Measurements from ENCODE around the gene RBBP8. TPM values are rescaled to one million over a fixed set of nuclear protein-coding genes. Genes with fewer than 3 reads are reported as not detected.
"Not testable (repeated sequence)": the region's sequence is repeated elsewhere in the genome, so short reads cannot be mapped to it uniquely, and the experiment has no call there.

Gene RBBP8
- total RNA-seq = 1.9 TPM

- no peak for TF ChIP-seq CTCF (IDR thresholded peaks at IDR 0.05)
- intact Hi-C loops (cut with DNase I) = loop anchor here (1.0 to 10.0 kb wide), 6 partner anchors 49 to 1102 kb away; partner anchors contain the start of genes GATA6 and RMC1
- DNase-seq (ENCODE audit: low spot score in 2 of 2) = peak; percentile 33 to 88
These were observed at the start of gene RBBP8 for GRCh38 chr18:22933206-22933965. RBBP8 (plus strand) TSS chr18:22933328; CDS start chr18:22936852, 3,524 bp downstream.

DNA sequence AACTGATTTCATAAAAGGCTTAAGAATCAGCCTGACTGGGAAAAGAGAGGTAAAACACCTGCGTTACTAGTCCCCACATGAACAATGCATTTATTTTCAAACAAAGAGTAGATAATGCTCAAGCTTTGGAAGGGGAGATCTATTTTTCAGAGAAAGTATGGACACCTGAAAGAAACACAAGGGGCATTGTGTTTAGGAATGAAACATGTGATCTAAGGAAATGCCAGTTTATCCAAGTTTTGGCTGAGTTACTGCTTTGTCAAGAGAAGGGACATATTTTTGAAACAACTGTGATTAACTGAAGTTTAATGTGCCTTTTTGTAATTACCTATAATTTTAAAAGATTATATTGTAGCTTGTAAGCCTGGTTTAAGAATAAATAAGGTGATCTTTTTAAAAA is 49.3 kb upstream of the RBBP8 start:
- H3K27me3 ChIP-seq = no peaks in the 10 kb centered on the region
- no peak overlapping the region for H3K27ac ChIP-seq
- no peak for DNase-seq (ENCODE audit: low spot score in 2 of 2)
- no peak for TF ChIP-seq CTCF (IDR thresholded peaks at IDR 0.05)
- H3K4me1 ChIP-seq = no peaks in the 10 kb centered on the region
- H3K4me3 ChIP-seq = no peak overlapping the region
- H3K9me3 ChIP-seq = peaks cover 0 to 4% of the 10 kb centered on the region in 2 donors
- H3K36me3 ChIP-seq = no peaks in the 10 kb centered on the region
- intact Hi-C loops (cut with DNase I) = no loop called here

More at GRCh38 chr18:22933206-22933965, at the start of gene RBBP8:
- no peaks in the 10 kb centered on the region for H3K36me3 ChIP-seq
- H3K27ac ChIP-seq = peak within 1 kb of the TSS; percentile 94 to 97
- H3K9me3 ChIP-seq = no peaks in the 10 kb centered on the region
- peak within 1 kb of the TSS; percentile 80 to 86 for H3K4me3 ChIP-seq
- peaks cover 0 to 4% of the 10 kb centered on the region in 2 donors for H3K4me1 ChIP-seq
- no peaks in the 10 kb centered on the region for H3K27me3 ChIP-seq

DNA sequence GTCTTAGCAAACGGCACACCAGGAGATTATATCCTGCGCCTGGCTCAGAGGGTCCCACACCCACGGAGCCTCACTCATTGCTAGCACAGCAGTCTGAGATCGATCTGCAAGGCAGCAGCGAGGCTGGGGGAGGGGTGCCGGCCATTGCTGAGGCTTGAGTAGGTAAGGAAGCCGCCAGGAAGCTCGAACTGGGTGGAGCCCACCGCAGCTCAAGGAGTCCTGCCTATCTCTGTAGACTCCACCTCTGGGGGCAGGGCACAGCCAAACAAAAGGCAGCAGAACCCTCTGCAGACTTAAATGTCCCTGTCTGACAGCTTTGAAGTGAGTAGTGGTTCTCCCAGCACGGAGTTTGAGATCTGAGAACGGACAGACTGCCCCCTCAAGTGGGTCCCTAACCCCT is 47.4 kb upstream of the RBBP8 start:
- intact Hi-C loops (cut with DNase I); H3K9me3 ChIP-seq; H3K27me3 ChIP-seq; H3K36me3 ChIP-seq; H3K4me3 ChIP-seq; DNase-seq (ENCODE audit: low spot score in 2 of 2); H3K4me1 ChIP-seq; H3K27ac ChIP-seq: not testable (repeated sequence)

DNA sequence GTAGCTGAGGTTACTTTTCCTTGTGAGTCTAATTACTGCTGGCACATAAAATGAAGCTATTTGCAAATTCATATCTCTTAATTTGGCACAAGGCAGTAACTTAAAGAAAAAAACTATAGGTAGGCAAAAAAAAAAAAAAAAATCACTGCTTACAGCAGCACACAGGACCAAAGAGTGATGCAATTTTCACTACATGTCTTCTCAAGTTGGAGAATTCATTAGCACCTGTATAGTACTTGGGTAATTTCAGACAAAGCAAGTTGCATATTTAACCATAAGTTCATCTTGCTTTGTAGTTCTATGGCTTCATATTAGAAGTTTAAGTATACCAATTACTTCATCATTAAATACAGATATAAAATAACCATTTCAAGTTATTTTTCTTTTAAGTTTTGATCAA is 33.7 kb upstream of the RBBP8 start:
- Histone ChIP-seq H3K4me1 (no peaks in the 10 kb centered on the region), H3K27ac (no peak overlapping the region), H3K27me3 (no peaks in the 10 kb centered on the region), H3K4me3 (no peak overlapping the region), H3K36me3 (no peaks in the 10 kb centered on the region), H3K9me3 (no peaks in the 10 kb centered on the region)
- DNase-seq (ENCODE audit: low spot score in 2 of 2) = no peak
- no peak for TF ChIP-seq CTCF (IDR thresholded peaks at IDR 0.05)
- intact Hi-C loops (cut with DNase I) = no loop called here

- intact Hi-C loops (cut with DNase I) = no loop called here
- Histone ChIP-seq H3K4me1 (no peaks in the 10 kb centered on the region), H3K36me3 (no peaks in the 10 kb centered on the region), H3K4me3 (no peak overlapping the region), H3K27ac (no peak overlapping the region), H3K9me3 (no peaks in the 10 kb centered on the region), H3K27me3 (no peaks in the 10 kb centered on the region)
- TF ChIP-seq CTCF (IDR thresholded peaks at IDR 0.05) = no peak
- no peak for DNase-seq (ENCODE audit: low spot score in 2 of 2)
These were observed 32.4 kb upstream of the RBBP8 start for GRCh38 chr18:22900558-22901238.

GRCh38 chr18:22902093-22902492 is 31.0 kb upstream of the RBBP8 start:
- no peak for DNase-seq (ENCODE audit: low spot score in 2 of 2)
- Histone ChIP-seq H3K36me3 (no peaks in the 10 kb centered on the region), H3K27ac (no peak overlapping the region), H3K27me3 (no peaks in the 10 kb centered on the region), H3K4me3 (no peak overlapping the region), H3K9me3 (no peaks in the 10 kb centered on the region), H3K4me1 (no peaks in the 10 kb centered on the region)
- no peak for TF ChIP-seq CTCF (IDR thresholded peaks at IDR 0.05)
- intact Hi-C loops (cut with DNase I) = no loop called here

DNA sequence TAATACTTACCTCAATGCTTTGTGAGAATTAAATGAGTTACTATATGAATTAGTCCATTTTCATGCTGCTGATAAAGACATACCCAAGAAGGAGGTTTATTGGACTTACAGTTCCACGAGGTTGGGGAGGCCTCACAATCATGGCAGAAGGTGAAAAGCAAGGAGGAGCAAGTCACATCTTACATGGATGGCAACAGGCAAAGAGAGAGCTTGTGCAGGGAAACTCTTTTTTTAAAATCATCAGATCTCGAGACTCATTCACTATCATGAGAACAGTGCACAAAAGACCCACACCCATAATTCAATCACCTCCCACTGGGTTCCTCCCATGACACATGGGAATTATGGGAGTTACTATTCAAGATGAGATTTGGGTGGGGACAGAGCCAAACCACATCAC is 29.9 kb upstream of the RBBP8 start:
- H3K27ac ChIP-seq; H3K4me3 ChIP-seq; DNase-seq (ENCODE audit: low spot score in 2 of 2); H3K36me3 ChIP-seq; H3K27me3 ChIP-seq; H3K9me3 ChIP-seq; H3K4me1 ChIP-seq; intact Hi-C loops (cut with DNase I): not testable (repeated sequence)
